ENCODE measurements around the gene MBNL1.

MBNL1 gene

DNA sequence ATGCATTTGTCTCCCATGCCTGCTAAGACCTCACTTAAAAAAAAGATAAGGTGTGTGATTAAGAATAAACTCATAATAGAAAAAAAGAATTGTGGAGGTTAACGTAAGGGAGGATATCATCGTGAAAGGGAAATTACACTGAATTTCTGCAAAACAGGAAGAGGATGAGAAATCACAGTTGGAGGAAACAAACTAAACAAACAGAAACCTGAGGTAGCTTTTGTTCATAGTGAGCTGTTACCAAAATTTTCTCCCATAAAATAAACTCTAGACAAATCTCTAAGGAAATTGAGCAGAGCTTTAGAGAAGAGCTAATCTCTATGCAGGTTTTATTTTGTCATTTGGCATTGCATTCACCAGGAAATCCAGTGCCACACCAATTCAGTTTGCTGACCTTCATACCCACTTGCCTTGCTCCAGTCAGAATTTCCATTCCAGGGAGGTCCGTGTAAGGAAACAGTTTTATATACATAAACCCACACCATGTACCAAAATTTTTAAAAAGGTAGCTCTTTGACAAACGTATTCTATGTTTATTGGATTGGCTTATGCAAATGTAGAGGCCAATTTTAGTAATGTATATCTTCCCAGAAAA, 231.2 kb downstream of the MBNL1 start:
- no peak for DNase-seq

GRCh38 chr3:152505926-152506325, 237.2 kb downstream of the MBNL1 start:
- DNase-seq: no peak

- DNase-seq: no peak
Measured at GRCh38 chr3:152508705-152509104, 240.0 kb downstream of the MBNL1 start.

DNA sequence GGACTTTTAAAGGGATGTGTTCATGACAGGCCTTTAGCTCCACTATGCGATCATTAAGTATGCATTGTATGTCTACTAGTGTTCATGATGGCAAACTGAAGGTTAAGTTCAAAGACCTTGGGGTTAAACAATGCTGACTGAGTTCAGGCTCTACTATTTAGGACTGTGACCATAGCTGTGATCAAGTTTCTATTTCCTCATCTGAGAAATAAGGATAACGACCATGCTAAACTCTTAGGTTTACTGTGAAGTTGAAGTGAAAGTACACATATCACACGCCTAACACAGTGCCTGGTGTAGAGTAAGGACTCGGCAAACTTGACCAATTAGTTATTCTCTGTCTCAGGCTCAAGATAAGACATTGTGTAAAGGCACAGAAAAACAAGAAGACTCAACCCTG, 243.2 kb downstream of the MBNL1 start:
- DNase-seq: no peak

- no peak for DNase-seq
Measured at GRCh38 chr3:152513301-152513960, 244.7 kb downstream of the MBNL1 start.
